Tibial artery (tissue), 4 donors: Measurements from ENCODE around the gene CTNND2.

Source experiments
- DNase-seq, 2 donors: peaks; one replicate each; pipeline ENCODE4 v3.0.0-alpha.2; 2019
- H3K27ac ChIP-seq, 2 donors: fragments of 200-600 bp; sonication (generic) in 1 of 2; 1 replicate in 1 of 2; 2 replicates in 1 of 2; pipeline ENCODE4 v1.5.1; 2018 to 2019; ENCODE audit warnings: mild to moderate bottlenecking in 1 of 2
- H3K27me3 ChIP-seq, 2 donors: fragments of 200-600 bp; sonication (generic) in 1 of 2; one replicate each; pipeline versions ENCODE4 v1.5.1 to v1.6.0; 2016 to 2019
- H3K36me3 ChIP-seq, 3 donors: fragments of 200-600 bp; sonication (generic) in 2 of 3; one replicate each; pipeline ENCODE4 v1.5.1; 2016 to 2019; ENCODE audit warnings: mild to moderate bottlenecking in 2 of 3
- H3K4me1 ChIP-seq, 4 donors: fragments of 200-600 bp; sonication (generic) in 2 of 4; 1 replicate in 3 of 4; 2 replicates in 1 of 4; pipeline ENCODE4 v1.5.1; 2016 to 2019
- H3K4me3 ChIP-seq, 2 donors: fragments of 200-600 bp; sonication (generic) in 1 of 2; 1 replicate in 1 of 2; 2 replicates in 1 of 2; pipeline ENCODE4 v1.5.1; 2018 to 2019; ENCODE audit warnings: mild to moderate bottlenecking in 2 of 2
- H3K9me3 ChIP-seq, 3 donors: fragments of 200-600 bp; sonication (generic) in 1 of 3; one replicate each; pipeline ENCODE4 v1.5.1; 2016 to 2019
- intact Hi-C: fragments of 100-400 bp; cut with DNase I; formaldehyde crosslinking; loops from one replicate; pipeline ENCODE4 v1.15.0; 2023; ENCODE audit warnings: low total_unique reads
- TF ChIP-seq, protein P1 (sequence below), 2 experiments: fragments of 200-600 bp in 1 of 2; fragments of 450-650 bp in 1 of 2; IDR thresholded peaks; one replicate each; pipeline ENCODE4 v1.5.1; 2017 to 2019; ENCODE audit warnings: antibody characterized with exemption in 2 of 2, mild to moderate bottlenecking in 1 of 2, moderate library complexity in 1 of 2

CTNND2 gene, protein sequence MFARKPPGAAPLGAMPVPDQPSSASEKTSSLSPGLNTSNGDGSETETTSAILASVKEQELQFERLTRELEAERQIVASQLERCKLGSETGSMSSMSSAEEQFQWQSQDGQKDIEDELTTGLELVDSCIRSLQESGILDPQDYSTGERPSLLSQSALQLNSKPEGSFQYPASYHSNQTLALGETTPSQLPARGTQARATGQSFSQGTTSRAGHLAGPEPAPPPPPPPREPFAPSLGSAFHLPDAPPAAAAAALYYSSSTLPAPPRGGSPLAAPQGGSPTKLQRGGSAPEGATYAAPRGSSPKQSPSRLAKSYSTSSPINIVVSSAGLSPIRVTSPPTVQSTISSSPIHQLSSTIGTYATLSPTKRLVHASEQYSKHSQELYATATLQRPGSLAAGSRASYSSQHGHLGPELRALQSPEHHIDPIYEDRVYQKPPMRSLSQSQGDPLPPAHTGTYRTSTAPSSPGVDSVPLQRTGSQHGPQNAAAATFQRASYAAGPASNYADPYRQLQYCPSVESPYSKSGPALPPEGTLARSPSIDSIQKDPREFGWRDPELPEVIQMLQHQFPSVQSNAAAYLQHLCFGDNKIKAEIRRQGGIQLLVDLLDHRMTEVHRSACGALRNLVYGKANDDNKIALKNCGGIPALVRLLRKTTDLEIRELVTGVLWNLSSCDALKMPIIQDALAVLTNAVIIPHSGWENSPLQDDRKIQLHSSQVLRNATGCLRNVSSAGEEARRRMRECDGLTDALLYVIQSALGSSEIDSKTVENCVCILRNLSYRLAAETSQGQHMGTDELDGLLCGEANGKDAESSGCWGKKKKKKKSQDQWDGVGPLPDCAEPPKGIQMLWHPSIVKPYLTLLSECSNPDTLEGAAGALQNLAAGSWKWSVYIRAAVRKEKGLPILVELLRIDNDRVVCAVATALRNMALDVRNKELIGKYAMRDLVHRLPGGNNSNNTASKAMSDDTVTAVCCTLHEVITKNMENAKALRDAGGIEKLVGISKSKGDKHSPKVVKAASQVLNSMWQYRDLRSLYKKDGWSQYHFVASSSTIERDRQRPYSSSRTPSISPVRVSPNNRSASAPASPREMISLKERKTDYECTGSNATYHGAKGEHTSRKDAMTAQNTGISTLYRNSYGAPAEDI (N-terminal part only)

DNA sequence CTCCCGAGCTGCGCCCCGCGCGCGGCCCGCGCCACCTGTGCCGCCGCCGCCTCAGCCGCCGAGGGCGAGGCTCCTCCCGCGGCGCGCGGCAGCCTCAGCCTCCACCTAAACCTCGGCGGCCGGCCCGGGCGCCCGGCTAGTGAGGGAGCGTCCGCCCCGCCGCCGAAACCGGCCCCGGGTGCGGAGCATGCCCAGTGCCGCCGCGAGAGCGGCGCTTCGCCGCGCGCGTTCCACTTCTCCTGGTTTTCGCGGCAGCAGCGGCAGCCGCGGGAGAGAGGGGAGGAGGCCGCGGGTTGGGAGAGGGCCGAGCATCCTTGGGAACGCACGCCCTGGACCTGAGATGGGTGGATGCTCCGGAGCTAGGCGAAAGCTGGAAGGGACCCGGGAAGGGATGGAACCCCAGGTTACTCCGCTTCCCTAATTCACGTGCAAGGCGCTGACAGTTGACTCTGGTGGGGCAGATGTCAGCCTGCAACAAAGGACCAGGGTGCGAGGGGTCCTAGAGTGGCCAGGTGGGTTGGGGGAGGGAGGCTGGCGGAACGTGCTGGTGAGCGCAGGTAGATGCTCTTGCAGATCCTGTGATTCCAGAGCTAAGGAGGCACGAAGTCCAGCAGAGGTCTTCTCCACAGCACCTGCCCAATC lies at the start of gene CTNND2:
Gene CTNND2, minus strand, starts transcription at position 182 of the 642 bp plus-strand sequence. CDS start 593 bp downstream, outside the sequence.
- Histone ChIP-seq H3K4me3 (no peak within 1 kb of the TSS), H3K27me3 (peaks cover 0 to 29% of the 10 kb centered on the region in 2 donors), H3K36me3 (no peaks in the 10 kb centered on the region), H3K4me1 (peaks cover 0 to 14% (median 5%) of the 10 kb centered on the region in 4 donors), H3K9me3 (no peaks in the 10 kb centered on the region), H3K27ac (no peak within 1 kb of the TSS)
- DNase-seq, result no peak
- TF ChIP-seq, protein P1, sequence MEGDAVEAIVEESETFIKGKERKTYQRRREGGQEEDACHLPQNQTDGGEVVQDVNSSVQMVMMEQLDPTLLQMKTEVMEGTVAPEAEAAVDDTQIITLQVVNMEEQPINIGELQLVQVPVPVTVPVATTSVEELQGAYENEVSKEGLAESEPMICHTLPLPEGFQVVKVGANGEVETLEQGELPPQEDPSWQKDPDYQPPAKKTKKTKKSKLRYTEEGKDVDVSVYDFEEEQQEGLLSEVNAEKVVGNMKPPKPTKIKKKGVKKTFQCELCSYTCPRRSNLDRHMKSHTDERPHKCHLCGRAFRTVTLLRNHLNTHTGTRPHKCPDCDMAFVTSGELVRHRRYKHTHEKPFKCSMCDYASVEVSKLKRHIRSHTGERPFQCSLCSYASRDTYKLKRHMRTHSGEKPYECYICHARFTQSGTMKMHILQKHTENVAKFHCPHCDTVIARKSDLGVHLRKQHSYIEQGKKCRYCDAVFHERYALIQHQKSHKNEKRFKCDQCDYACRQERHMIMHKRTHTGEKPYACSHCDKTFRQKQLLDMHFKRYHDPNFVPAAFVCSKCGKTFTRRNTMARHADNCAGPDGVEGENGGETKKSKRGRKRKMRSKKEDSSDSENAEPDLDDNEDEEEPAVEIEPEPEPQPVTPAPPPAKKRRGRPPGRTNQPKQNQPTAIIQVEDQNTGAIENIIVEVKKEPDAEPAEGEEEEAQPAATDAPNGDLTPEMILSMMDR (IDR thresholded peaks at IDR 0.05), result no peak
- intact Hi-C loops, result no loop called here

DNA sequence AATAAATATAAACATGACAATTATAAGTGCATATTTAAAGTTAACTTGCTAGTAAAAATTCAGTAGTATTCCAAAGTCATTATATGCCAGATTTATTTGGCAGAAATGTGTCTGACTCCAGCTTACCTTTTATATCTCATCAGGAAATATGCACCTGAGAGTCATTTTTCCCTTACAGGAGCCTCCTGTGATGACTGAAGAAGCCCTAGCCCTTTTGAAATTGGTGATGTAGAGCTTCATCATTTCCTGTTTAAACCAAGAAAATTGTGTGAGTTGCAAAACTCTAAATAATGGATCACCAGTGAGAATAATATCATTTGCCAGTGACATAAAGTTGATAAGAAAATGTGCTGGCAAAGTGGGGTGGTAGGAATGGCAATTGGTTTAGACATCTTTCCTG lies 42.1 kb upstream of the CTNND2 start:
- DNase-seq, result no peak
- no peak overlapping the region for H3K27ac ChIP-seq
- no peak overlapping the region for H3K4me3 ChIP-seq
- intact Hi-C loops, result no loop called here
- no peaks in the 10 kb centered on the region for H3K36me3 ChIP-seq
- no peaks in the 10 kb centered on the region for H3K4me1 ChIP-seq
- no peaks in the 10 kb centered on the region for H3K9me3 ChIP-seq
- TF ChIP-seq, protein P1 (IDR thresholded peaks at IDR 0.05), result no peak
- no peaks in the 10 kb centered on the region for H3K27me3 ChIP-seq

DNA sequence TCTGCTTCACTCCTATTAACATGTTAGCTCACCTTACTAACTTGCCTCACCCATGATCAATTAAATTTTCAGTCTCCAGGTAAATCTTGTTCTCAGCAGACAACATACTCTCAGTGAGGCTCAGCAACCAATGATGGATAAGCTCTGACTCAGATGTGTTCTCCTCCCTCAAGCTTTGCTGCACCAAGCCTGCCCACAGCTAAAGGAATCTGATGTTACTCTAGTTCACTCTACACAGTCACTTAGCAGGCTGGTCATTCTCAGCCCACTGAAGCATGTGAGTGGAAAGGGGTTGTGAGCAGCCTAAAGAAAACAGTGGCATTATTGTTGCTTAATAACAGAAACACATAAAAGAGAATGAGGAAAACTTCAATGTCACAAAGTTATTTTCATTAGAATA lies 37.3 kb upstream of the CTNND2 start:
- no peaks in the 10 kb centered on the region for H3K36me3 ChIP-seq
- H3K4me3 ChIP-seq, result no peak overlapping the region
- DNase-seq, result no peak
- no peaks in the 10 kb centered on the region for H3K27me3 ChIP-seq
- intact Hi-C loops, result no loop called here
- TF ChIP-seq, protein P1 (IDR thresholded peaks at IDR 0.05), result no peak
- H3K27ac ChIP-seq, result no peak overlapping the region
- no peaks in the 10 kb centered on the region for H3K4me1 ChIP-seq
- no peaks in the 10 kb centered on the region for H3K9me3 ChIP-seq

DNA sequence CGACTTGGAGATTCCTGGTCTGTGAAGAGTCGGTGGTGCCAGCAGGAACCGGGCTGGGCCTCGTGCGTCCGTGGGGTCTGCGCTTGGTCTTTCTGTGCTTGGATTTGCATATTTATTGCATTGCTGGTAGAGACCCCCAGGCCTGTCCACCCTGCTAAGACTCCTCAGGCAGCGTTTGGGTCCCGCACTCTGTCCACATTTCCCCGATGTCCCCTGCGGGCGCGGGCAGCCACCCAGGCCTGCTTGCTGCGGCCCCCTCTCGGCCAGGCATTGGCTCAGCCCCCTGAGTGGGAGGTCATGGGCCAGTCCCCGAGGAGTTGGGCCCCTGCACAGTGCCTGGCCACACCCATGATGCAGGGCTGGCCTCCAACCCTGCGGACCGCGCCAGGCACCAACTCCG lies 27.4 kb upstream of the CTNND2 start:
- Histone ChIP-seq H3K36me3 (no peaks in the 10 kb centered on the region), H3K27ac (no peak overlapping the region), H3K9me3 (no peaks in the 10 kb centered on the region), H3K4me3 (no peak overlapping the region), H3K27me3 (no peaks in the 10 kb centered on the region), H3K4me1 (no peaks in the 10 kb centered on the region)
- no peak for DNase-seq
- TF ChIP-seq, protein P1 (IDR thresholded peaks at IDR 0.05), result no peak
- intact Hi-C loops, result no loop called here

DNA sequence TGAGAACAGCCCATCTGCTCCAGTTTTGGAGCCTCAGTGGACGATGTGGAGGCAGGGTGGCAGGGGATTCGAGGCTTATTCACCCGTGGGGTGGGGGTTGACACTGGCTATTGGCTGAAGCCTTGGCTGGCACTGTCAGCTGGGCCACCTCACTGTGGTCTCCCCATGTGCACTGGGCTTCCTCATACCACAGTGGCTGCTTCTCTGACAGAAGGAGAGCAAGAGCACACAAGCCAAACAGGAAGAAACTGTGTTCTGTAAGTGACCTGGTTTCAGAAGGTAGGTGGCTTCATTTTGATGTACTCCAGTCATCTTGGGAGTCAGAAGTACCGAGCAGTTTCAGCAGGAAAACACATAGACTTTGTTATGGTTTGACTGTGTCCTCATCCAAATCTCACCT lies 24.7 kb upstream of the CTNND2 start:
- Histone ChIP-seq H3K36me3 (no peaks in the 10 kb centered on the region), H3K27ac (no peak overlapping the region), H3K9me3 (peaks cover 0 to 3% (median 0%) of the 10 kb centered on the region in 3 donors), H3K27me3 (no peaks in the 10 kb centered on the region), H3K4me3 (no peak overlapping the region), H3K4me1 (no peaks in the 10 kb centered on the region)
- intact Hi-C loops, result no loop called here
- TF ChIP-seq, protein P1 (IDR thresholded peaks at IDR 0.05), result no peak
- no peak for DNase-seq
